Peyer's patch (tissue), 4 donors: Measurements from ENCODE around the gene TSPOAP1. TPM values are rescaled to one million over a fixed set of nuclear protein-coding genes. Genes with fewer than 3 reads are reported as not detected.

Experiments
- DNase-seq, 3 donors: peaks; one replicate each; pipeline ENCODE4 v3.0.0-alpha.2; 2017 to 2019
- H3K27ac ChIP-seq, 4 donors: fragments of 200-600 bp; sonication (generic); one replicate each; pipeline ENCODE4 v1.5.1; 2016 to 2019
- H3K27me3 ChIP-seq, 2 donors: fragments of 200-600 bp; sonication (generic); one replicate each; pipeline ENCODE4 v1.5.1; 2019
- H3K36me3 ChIP-seq, 3 donors: fragments of 200-600 bp; sonication (generic); one replicate each; pipeline ENCODE4 v1.5.1; 2016 to 2019
- H3K4me1 ChIP-seq, 4 donors: fragments of 200-600 bp; sonication (generic); one replicate each; pipeline ENCODE4 v1.5.1; 2016 to 2019
- H3K4me3 ChIP-seq, 4 donors: fragments of 200-600 bp; sonication (generic); 1 replicate in 3 of 4; 2 replicates in 1 of 4; pipeline ENCODE4 v1.5.1; 2016 to 2019; ENCODE audit warnings: mild to moderate bottlenecking in 1 of 4
- H3K9me3 ChIP-seq, 4 donors: fragments of 200-600 bp; sonication (generic); one replicate each; pipeline ENCODE4 v1.5.1; 2016 to 2019; ENCODE audit warnings: mild to moderate bottlenecking in 1 of 4
- POLR2A ChIP-seq, 2 donors: fragments of 450-650 bp; IDR thresholded peaks; one replicate each; pipeline ENCODE4 v1.5.1; 2017; ENCODE audit warnings: antibody characterized with exemption in 2 of 2, mild to moderate bottlenecking in 2 of 2, moderate library complexity in 2 of 2
- total RNA-seq, 4 donors: library from RNA; depleted of rRNA; stranded (reverse); fragments of >200 nt; gene quantifications; one replicate each; pipeline ENCODE4 v1.1.0, GENCODE V29; 2016
- TF ChIP-seq, protein P1 (sequence below), 6 experiments: fragments of 450-650 bp in 4 of 6; fragments of 200-600 bp in 2 of 6; sonication (generic) in 1 of 6; IDR thresholded peaks; one replicate each; pipeline ENCODE4 v1.5.1; 2017 to 2019; ENCODE audit warnings: antibody characterized with exemption in 6 of 6, mild to moderate bottlenecking in 3 of 6, moderate library complexity in 1 of 6

The TSPOAP1 gene
- total RNA-seq, 4 donors from 2014 or later: 9.1 to 11.9 (median 10.4) TPM

DNA sequence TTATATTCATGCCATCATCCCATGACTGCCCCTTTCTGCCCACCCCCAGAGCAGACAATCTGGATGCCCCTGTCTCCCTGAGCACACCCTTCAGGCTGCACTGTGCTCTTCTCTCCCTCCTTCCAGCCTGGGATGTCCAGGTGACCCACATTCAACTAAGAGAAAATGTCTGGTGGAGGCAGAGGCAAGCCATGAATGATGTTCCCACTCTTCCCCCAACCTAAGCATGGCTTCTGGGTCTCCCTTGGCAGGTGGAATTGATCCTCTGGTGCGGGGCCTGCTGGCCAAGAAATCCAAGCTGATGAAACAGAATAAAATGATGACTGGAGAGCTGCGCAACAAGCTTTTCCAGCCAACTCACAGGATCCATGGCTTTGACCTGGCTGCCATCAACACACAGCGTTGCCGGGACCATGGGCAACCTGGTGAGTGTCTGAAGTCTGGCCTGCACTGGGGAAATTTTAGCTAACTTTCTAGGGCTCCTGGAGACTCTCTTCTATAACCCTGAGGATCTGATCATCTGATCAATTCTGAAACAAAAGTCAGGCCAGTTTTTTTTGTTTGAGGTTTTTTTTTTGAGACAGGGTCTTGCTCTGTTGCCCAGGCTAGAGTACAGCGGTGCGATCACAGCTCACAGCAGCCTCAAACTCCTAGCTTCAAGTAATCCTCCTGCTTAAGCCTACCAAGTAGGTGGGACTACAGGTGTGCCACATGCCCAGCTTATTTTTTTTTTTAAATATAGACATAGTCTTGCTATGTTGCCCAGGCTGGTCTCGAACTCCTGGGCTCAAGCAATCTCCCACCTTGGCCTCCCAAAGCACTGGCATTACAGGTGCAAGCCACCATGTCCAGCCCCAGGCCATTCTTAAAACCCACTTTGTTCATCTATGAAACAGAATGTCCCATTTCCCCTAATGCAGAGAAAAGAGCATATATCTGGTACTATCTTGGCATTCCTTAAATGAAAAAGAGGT lies 62.4 kb downstream of the TSPOAP1 start:
- Histone ChIP-seq H3K9me3 (no peaks in the 10 kb centered on the region), H3K36me3 (no peaks in the 10 kb centered on the region), H3K27me3 (no peaks in the 10 kb centered on the region), H3K4me3 (no peak overlapping the region), H3K4me1 (no peaks in the 10 kb centered on the region), H3K27ac (no peak overlapping the region)
- no peak for DNase-seq
- no peak for TF ChIP-seq POLR2A (IDR thresholded peaks at IDR 0.05)
- TF ChIP-seq, protein P1, sequence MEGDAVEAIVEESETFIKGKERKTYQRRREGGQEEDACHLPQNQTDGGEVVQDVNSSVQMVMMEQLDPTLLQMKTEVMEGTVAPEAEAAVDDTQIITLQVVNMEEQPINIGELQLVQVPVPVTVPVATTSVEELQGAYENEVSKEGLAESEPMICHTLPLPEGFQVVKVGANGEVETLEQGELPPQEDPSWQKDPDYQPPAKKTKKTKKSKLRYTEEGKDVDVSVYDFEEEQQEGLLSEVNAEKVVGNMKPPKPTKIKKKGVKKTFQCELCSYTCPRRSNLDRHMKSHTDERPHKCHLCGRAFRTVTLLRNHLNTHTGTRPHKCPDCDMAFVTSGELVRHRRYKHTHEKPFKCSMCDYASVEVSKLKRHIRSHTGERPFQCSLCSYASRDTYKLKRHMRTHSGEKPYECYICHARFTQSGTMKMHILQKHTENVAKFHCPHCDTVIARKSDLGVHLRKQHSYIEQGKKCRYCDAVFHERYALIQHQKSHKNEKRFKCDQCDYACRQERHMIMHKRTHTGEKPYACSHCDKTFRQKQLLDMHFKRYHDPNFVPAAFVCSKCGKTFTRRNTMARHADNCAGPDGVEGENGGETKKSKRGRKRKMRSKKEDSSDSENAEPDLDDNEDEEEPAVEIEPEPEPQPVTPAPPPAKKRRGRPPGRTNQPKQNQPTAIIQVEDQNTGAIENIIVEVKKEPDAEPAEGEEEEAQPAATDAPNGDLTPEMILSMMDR (IDR thresholded peaks at IDR 0.05): no peak

DNA sequence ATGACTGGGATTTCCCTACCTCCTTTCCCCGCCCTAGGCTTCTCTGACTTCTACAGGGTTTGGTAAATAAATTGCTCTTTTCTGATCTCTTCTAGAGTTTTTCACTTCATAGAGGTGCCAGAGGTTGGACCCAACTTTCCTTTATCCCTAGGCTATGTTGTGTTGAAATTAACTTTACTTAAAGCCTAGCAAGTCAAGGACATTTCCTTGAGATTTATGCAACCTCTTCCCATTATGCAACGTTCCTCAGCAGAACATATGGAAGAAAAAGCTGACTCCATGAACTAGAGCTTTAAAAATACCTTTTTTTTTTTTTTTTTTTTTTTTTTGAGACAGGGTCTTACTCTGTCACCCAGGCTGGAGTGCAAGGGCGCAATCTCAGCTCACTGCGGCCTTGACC lies 63.3 kb downstream of the TSPOAP1 start:
- Histone ChIP-seq H3K4me3 (no peak overlapping the region), H3K27me3 (no peaks in the 10 kb centered on the region), H3K4me1 (no peaks in the 10 kb centered on the region), H3K9me3 (no peaks in the 10 kb centered on the region), H3K27ac (no peak overlapping the region), H3K36me3 (no peaks in the 10 kb centered on the region)
- no peak for TF ChIP-seq POLR2A (IDR thresholded peaks at IDR 0.05)
- TF ChIP-seq, protein P1 (IDR thresholded peaks at IDR 0.05): no peak
- no peak for DNase-seq

DNA sequence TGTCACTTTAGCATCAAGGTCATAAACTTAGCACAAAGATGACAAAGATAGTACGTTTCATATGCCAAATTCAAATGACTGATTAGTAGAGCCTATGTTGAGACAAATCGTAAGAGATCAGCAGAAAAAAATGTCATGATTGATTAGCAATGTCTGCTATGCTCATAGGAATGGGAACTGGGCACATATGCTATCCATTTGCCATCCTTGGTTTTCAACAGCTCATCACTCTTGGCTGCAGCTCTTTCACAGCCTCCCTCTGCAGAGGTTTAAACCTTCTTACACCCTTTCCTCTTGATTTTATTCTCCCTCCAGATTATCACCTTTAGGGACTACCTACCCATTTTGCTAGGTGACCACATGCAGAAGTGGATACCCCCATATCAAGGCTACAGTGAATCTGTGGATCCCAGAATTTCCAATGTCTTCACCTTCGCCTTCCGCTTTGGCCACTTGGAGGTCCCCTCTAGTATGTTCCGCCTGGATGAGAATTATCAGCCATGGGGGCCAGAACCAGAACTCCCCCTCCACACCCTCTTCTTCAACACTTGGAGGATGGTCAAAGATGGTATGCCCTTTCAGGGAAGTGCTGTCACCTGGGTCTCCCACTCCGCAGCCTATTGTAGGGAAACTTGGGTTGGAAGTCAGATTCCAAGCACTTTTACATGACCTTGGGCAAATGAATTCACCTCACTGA lies 64.0 kb downstream of the TSPOAP1 start:
- no peaks in the 10 kb centered on the region for H3K36me3 ChIP-seq
- no peaks in the 10 kb centered on the region for H3K4me1 ChIP-seq
- no peak overlapping the region for H3K27ac ChIP-seq
- TF ChIP-seq, protein P1 (IDR thresholded peaks at IDR 0.05): no peak
- no peak for TF ChIP-seq POLR2A (IDR thresholded peaks at IDR 0.05)
- H3K27me3 ChIP-seq: no peaks in the 10 kb centered on the region
- H3K4me3 ChIP-seq: no peak overlapping the region
- DNase-seq: no peak
- no peaks in the 10 kb centered on the region for H3K9me3 ChIP-seq

DNA sequence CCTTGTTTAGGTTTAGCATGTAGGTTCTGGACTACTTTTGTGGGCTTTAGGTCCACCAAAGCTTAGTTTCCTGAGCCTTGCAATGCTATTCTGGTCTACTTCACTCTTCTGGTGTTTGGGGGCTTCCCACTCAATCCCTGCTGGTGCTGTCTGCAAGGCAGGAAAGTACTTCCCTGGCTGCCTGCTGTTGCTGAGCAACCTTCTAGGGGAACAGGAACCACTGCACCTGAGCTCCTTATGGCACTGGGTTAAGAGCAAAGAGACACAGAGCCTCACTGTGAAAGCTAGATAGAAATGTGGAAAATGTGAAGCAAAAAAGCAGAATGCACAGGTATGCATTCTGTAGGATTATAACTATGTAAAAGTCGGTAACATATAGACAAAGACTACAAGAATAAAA lies 64.8 kb downstream of the TSPOAP1 start:
- no peak overlapping the region for H3K4me3 ChIP-seq
- no peak for DNase-seq
- no peak for TF ChIP-seq POLR2A (IDR thresholded peaks at IDR 0.05)
- TF ChIP-seq, protein P1 (IDR thresholded peaks at IDR 0.05): no peak
- no peaks in the 10 kb centered on the region for H3K27me3 ChIP-seq
- H3K36me3 ChIP-seq: no peaks in the 10 kb centered on the region
- H3K9me3 ChIP-seq: no peaks in the 10 kb centered on the region
- no peaks in the 10 kb centered on the region for H3K4me1 ChIP-seq
- H3K27ac ChIP-seq: no peak overlapping the region

DNA sequence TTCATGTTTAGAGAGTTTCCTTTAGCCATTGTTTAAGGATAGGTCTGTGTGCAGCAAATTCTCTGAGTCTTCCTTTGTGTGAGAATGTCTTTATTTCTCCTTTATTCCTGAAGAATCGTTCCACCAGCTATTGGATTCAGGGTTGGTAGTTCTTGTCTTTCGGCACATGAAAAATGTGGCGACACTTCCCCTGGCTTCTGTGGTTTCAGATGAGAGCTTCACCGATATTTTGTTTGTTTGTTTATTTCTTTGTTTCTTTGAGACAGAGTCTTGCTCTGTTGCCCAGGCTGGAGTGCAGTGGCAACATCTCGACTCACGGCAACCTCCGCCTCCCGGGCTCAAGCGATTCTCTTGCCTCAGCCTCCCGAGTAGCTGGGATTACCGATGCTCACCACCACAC lies 66.4 kb downstream of the TSPOAP1 start:
- Histone ChIP-seq H3K27ac (no peak overlapping the region), H3K4me1 (no peaks in the 10 kb centered on the region), H3K4me3 (no peak overlapping the region), H3K27me3 (no peaks in the 10 kb centered on the region), H3K9me3 (no peaks in the 10 kb centered on the region), H3K36me3 (no peaks in the 10 kb centered on the region)
- DNase-seq: no peak
- TF ChIP-seq, protein P1 (IDR thresholded peaks at IDR 0.05): no peak
- TF ChIP-seq POLR2A (IDR thresholded peaks at IDR 0.05): no peak
